Naive thymus-derived CD4-positive, alpha-beta T cell (primary cell): ENCODE data around the gene GDAP2. TPM values are rescaled to one million over a fixed set of nuclear protein-coding genes. Genes with fewer than 3 reads are reported as not detected.

Experiments used
- ATAC-seq: fragments of 150-1000 bp; cut with Tn5 transposase; 2 replicates; pipeline ENCODE4 v1.10.0; 2021; ENCODE audit warnings: mild to moderate bottlenecking, moderate library complexity
- CTCF ChIA-PET: fragments of 350-600 bp; sonication (Branson Sonifier 250); formaldehyde crosslinking; loops from one replicate; lab custom pipeline; 2021; ENCODE audit warnings: antibody characterized with exemption; lab: Charles Lee
- POLR2A ChIA-PET: fragments of 350-600 bp; sonication (Branson Sonifier 250); formaldehyde crosslinking; loops from one replicate; lab custom pipeline; 2021; ENCODE audit warnings: antibody characterized with exemption, inconsistent platforms; lab: Charles Lee
- DNase-seq, 9 donors: peaks; one replicate each; pipeline versions ENCODE4 v3.0.0 to v3.0.0-alpha.2; 2020 to 2022; ENCODE audit warnings: mixed read lengths in 1 of 9
- H3K27ac ChIP-seq: one replicate; pipeline ENCODE4 v1.7.0; 2013; ENCODE audit warnings: mild to moderate bottlenecking, low read depth, low read length, moderate library complexity
- H3K27me3 ChIP-seq, 2 donors: one replicate each; pipeline ENCODE4 v1.7.0; 2013; ENCODE audit warnings: low read length in 2 of 2, mild to moderate bottlenecking in 2 of 2, moderate library complexity in 2 of 2; ENCODE audit not compliant: control insufficient read depth in 2 of 2, insufficient read depth in 2 of 2
- H3K36me3 ChIP-seq, 3 experiments: 1 replicate in 2 of 3; 2 replicates in 1 of 3; pipeline ENCODE4 v1.7.0; 2013; ENCODE audit warnings: low read length in 3 of 3, mild to moderate bottlenecking in 3 of 3, moderate library complexity in 1 of 3; ENCODE audit not compliant: insufficient read depth in 3 of 3, control insufficient read depth in 2 of 3
- H3K4me1 ChIP-seq, 2 donors: one replicate each; pipeline ENCODE4 v1.7.0; 2013; ENCODE audit warnings: low read length in 2 of 2, mild to moderate bottlenecking in 2 of 2, moderate library complexity in 1 of 2; ENCODE audit not compliant: control insufficient read depth in 2 of 2, insufficient read depth in 2 of 2
- H3K4me3 ChIP-seq: 2 replicates; pipeline ENCODE4 v1.7.0; 2013; ENCODE audit warnings: mild to moderate bottlenecking, low read length
- H3K9me3 ChIP-seq, 3 experiments: 1 replicate in 2 of 3; 2 replicates in 1 of 3; pipeline ENCODE4 v1.7.0; 2013; ENCODE audit warnings: low read length in 3 of 3; ENCODE audit not compliant: control insufficient read depth in 2 of 3
- H3K27ac Mint-ChIP-seq, 9 donors: one replicate each; pipeline ENCODE4 v1.8.0; 2020 to 2022; ENCODE audit warnings: mixed read lengths in 9 of 9, mild to moderate bottlenecking in 8 of 9, moderate library complexity in 5 of 9, inconsistent platforms in 2 of 9
- H3K27me3 Mint-ChIP-seq, 5 donors: one replicate each; pipeline ENCODE4 v1.8.0; 2021 to 2022; ENCODE audit warnings: mixed read lengths in 5 of 5, mild to moderate bottlenecking in 1 of 5
- H3K36me3 Mint-ChIP-seq, 5 donors: one replicate each; pipeline ENCODE4 v1.8.0; 2020 to 2022; ENCODE audit warnings: mixed read lengths in 5 of 5, mild to moderate bottlenecking in 3 of 5, inconsistent platforms in 1 of 5
- H3K4me1 Mint-ChIP-seq, 7 donors: one replicate each; pipeline ENCODE4 v1.8.0; 2020 to 2022; ENCODE audit warnings: mixed read lengths in 7 of 7, mild to moderate bottlenecking in 3 of 7, inconsistent platforms in 1 of 7
- H3K4me3 Mint-ChIP-seq, 10 donors: one replicate each; pipeline ENCODE4 v1.8.0; 2020 to 2022; ENCODE audit warnings: mild to moderate bottlenecking in 10 of 10, mixed read lengths in 10 of 10, moderate library complexity in 6 of 10, inconsistent platforms in 2 of 10
- H3K9me3 Mint-ChIP-seq, 11 donors: one replicate each; pipeline ENCODE4 v1.8.0; 2020 to 2022; ENCODE audit warnings: mixed read lengths in 11 of 11, mild to moderate bottlenecking in 4 of 11, inconsistent platforms in 1 of 11, moderate library complexity in 1 of 11
- intact Hi-C, 2 donors: fragments of 100-400 bp; cut with micrococcal nuclease; formaldehyde crosslinking; loops; one replicate each; pipeline ENCODE4 v1.15.1; 2023
- polyA plus RNA-seq, 2 donors: library from polyadenylated mRNA; unstranded; fragments of 300-500 nt; fragmentation: Illumina TruSeq; gene quantifications; one replicate each; pipeline ENCODE4 v1.2.3, GENCODE V29; 2021
- total RNA-seq, 6 experiments: library from RNA in 5 of 6; stranded (reverse) in 5 of 6; gene quantifications; 1 replicate in 5 of 6; 2 replicates in 1 of 6; pipeline ENCODE4 v1.2.3 and lab custom pipeline; 2021 to 2026

The GDAP2 gene, protein sequence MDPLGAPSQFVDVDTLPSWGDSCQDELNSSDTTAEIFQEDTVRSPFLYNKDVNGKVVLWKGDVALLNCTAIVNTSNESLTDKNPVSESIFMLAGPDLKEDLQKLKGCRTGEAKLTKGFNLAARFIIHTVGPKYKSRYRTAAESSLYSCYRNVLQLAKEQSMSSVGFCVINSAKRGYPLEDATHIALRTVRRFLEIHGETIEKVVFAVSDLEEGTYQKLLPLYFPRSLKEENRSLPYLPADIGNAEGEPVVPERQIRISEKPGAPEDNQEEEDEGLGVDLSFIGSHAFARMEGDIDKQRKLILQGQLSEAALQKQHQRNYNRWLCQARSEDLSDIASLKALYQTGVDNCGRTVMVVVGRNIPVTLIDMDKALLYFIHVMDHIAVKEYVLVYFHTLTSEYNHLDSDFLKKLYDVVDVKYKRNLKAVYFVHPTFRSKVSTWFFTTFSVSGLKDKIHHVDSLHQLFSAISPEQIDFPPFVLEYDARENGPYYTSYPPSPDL
- total RNA-seq (10 to 100 TPM; 22.3 to 31.2 (median 25.2) TPM), polyA plus RNA-seq (10 to 100 TPM in 1 of 2 donors, 1 to 10 TPM in 1; 9.7 to 12.7 TPM), total RNA-seq (lab: John Stamatoyannopoulos, UW) (34.3 reads per million, percentile 63 among the genes with 10 or more reads in this experiment)

DNA sequence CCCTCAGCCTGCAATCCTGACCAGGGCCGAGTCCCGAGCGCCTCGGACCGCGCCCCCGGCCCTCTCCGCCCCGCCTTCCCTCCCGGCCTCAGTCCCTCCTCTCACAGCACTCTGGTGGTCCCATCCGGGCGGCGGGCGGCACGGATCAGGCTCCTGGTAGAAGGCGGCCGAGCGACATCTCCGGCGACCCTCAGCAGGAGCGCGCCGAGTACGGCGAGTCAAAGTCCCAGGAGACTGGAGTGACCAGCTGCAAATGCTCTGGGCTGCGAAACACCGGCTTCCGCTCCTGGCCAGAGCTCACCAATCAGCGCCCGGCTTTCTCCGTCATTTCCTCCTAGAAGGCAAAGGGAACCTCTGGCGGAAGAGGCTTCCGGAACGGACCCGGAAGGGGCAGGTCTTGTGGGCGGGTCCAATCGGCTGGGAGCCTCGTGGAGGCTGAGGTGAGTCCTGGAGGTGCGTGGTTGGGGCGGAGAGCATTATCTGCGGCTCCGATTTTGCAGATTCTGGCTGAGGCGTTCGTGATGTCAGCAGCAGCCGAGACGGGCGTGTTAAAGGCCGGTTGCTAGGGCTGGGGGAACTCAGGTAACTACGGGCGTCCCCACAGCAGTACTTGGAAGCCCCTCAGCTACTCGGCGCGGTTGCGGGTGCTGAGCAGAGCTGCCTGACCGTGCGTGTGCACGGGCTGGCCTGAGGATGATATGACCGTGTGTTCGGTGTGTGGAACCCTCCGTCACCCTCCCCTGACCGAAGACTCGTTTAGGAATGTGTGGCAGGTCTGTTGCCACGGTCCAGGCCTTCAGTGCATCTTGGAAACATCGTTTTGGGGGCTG is at the start of gene GDAP2, which contains the start of gene WDR3:
GDAP2 (minus strand) TSS at position 279 of the 830 bp plus-strand sequence. CDS start 9,264 bp downstream, outside the sequence.
WDR3 (plus strand) TSS at position 397 of the 830 bp plus-strand sequence. CDS start 3,581 bp downstream, outside the sequence.
- H3K4me1 ChIP-seq: peaks cover 24 to 30% of the 10 kb centered on the region in 2 donors
- ChIA-PET CTCF (interaction anchor here (1.0 kb wide), 1 partner anchor 23 kb away, joined by 3 read pairs; no protein-coding TSS in a partner anchor), POLR2A (interaction anchor here (0.6 to 1.0 kb wide), 3 partner anchors 23 to 1839 kb away, joined by 3 to 5 read pairs (median 3); no protein-coding TSS in a partner anchor)
- peak within 1 kb of the TSS; percentile 74 to 97 (median 94) for H3K27ac Mint-ChIP-seq
- H3K27ac ChIP-seq: peak within 1 kb of the TSS; percentile 89
- H3K27me3 ChIP-seq: no peaks in the 10 kb centered on the region
- DNase-seq: peak; percentile 84 to 98 (median 94)
- peak; percentile 96 for ATAC-seq
- H3K36me3 ChIP-seq: peaks cover 0 to 10% (median 5%) of the 10 kb centered on the region in 3 experiments
- peaks cover 0 to 2% (median 0%) of the 10 kb centered on the region in 5 donors for H3K27me3 Mint-ChIP-seq
- intact Hi-C loops: loop anchor here (1.0 to 5.0 kb wide), 9 partner anchors 35 to 1357 kb away; partner anchors contain the start of genes MAN1A2 (in 2 of the 2), WARS2 (in 2 of the 2), CD58 (in 1 of the 2) and TTF2 (in 1 of the 2)
- H3K4me3 Mint-ChIP-seq: peak within 1 kb of the TSS; percentile 90 to 97 (median 94)
- H3K4me1 Mint-ChIP-seq: peaks cover 41 to 78% (median 71%) of the 10 kb centered on the region in 7 donors
- peaks cover 0 to 2% (median 0%) of the 10 kb centered on the region in 11 donors for H3K9me3 Mint-ChIP-seq
- no peaks in the 10 kb centered on the region for H3K9me3 ChIP-seq
- peaks cover 0 to 17% (median 2%) of the 10 kb centered on the region in 5 donors for H3K36me3 Mint-ChIP-seq
- peak within 1 kb of the TSS; percentile 94 for H3K4me3 ChIP-seq

DNA sequence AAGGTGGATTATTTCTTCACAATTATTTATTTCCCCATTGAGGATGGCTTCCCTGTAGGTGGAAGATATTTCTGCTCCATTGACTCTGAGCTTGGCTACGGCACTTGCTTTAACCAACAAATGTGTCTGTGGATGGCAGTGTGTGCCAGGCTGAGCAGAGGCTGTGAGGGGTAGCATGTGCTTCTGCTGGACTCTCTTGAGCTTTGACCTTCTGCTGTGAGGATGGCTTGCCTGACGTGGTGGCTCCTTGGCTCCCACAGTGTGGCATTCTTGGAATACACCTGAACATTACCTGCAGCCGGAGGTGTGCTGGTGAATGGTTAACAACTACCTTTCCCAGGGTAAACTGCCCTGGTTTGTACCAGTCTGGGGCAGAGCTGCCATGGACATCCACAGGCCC is 47.0 kb upstream of the GDAP2 start:
- no peaks in the 10 kb centered on the region for H3K9me3 ChIP-seq
- no peak overlapping the region for H3K27ac Mint-ChIP-seq
- no peaks in the 10 kb centered on the region for H3K4me1 Mint-ChIP-seq
- POLR2A ChIA-PET: no interaction called here
- no peak for DNase-seq
- no peaks in the 10 kb centered on the region for H3K27me3 ChIP-seq
- no peaks in the 10 kb centered on the region for H3K36me3 ChIP-seq
- no peak for ATAC-seq
- CTCF ChIA-PET: no interaction called here
- H3K4me3 Mint-ChIP-seq: no peak overlapping the region
- no peaks in the 10 kb centered on the region for H3K4me1 ChIP-seq
- H3K9me3 Mint-ChIP-seq: no peaks in the 10 kb centered on the region
- H3K27ac ChIP-seq: no peak overlapping the region
- no peak overlapping the region for H3K4me3 ChIP-seq
- intact Hi-C loops: no loop called here
- no peaks in the 10 kb centered on the region for H3K36me3 Mint-ChIP-seq
- H3K27me3 Mint-ChIP-seq: peaks cover 5 to 19% (median 6%) of the 10 kb centered on the region in 5 donors

DNA sequence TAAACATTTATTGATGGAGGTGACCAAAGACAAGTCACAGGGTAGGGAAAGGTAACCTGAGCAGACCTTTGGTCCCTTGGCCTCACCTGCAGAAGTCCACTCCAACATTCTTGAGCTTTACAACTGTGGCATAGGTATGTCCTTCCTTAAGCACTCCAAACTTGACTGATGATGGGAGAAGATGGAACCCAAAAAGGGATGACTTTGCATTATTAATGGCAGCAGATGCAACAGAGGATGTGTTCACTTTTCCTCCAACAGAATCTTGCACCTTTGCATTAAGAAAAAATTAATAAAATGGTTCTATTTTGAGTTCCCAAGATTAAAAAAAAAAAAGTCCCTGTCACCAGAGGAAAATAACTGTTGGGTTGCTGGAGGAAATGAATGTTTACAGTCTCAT is 42.4 kb upstream of the GDAP2 start:
- Mint-ChIP-seq H3K27ac (no peak overlapping the region), H3K27me3 (peaks cover 5 to 10% (median 5%) of the 10 kb centered on the region in 5 donors), H3K4me3 (no peak overlapping the region), H3K4me1 (no peaks in the 10 kb centered on the region), H3K9me3 (no peaks in the 10 kb centered on the region), H3K36me3 (no peaks in the 10 kb centered on the region)
- no peak for ATAC-seq
- DNase-seq: no peak
- ChIA-PET POLR2A (no interaction called here), CTCF (no interaction called here)
- Histone ChIP-seq H3K4me3 (no peak overlapping the region), H3K36me3 (no peaks in the 10 kb centered on the region), H3K27ac (no peak overlapping the region), H3K4me1 (no peaks in the 10 kb centered on the region), H3K9me3 (no peaks in the 10 kb centered on the region), H3K27me3 (no peaks in the 10 kb centered on the region)
- intact Hi-C loops: no loop called here

DNA sequence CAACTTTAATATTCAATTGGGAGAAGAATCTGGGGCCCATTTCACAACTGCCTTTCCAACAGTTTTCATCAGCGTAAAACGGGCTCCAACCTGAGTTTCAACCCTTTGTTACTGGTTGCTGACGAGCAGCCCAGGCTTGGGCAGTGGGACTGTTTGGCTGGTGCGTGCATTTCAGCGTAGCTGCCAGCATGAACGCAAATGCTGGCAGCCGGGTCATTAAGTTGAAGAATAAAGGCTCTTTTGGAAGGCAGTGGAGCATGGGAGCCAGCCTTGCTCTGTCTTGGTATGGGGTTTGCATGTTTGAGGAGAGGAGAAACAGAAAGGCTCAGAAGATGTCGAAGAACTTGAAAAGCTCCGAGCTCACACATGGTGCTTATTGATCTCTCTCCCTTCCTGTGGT is 40.8 kb upstream of the GDAP2 start:
- no peaks in the 10 kb centered on the region for H3K4me1 Mint-ChIP-seq
- Histone ChIP-seq H3K4me1 (no peaks in the 10 kb centered on the region), H3K36me3 (no peaks in the 10 kb centered on the region), H3K4me3 (no peak overlapping the region), H3K27ac (no peak overlapping the region), H3K27me3 (no peaks in the 10 kb centered on the region), H3K9me3 (no peaks in the 10 kb centered on the region)
- DNase-seq: no peak
- POLR2A ChIA-PET: no interaction called here
- H3K27ac Mint-ChIP-seq: no peak overlapping the region
- CTCF ChIA-PET: no interaction called here
- peaks cover 0 to 10% (median 5%) of the 10 kb centered on the region in 5 donors for H3K27me3 Mint-ChIP-seq
- no peak for ATAC-seq
- H3K9me3 Mint-ChIP-seq: no peaks in the 10 kb centered on the region
- H3K36me3 Mint-ChIP-seq: no peaks in the 10 kb centered on the region
- intact Hi-C loops: no loop called here
- no peak overlapping the region for H3K4me3 Mint-ChIP-seq

DNA sequence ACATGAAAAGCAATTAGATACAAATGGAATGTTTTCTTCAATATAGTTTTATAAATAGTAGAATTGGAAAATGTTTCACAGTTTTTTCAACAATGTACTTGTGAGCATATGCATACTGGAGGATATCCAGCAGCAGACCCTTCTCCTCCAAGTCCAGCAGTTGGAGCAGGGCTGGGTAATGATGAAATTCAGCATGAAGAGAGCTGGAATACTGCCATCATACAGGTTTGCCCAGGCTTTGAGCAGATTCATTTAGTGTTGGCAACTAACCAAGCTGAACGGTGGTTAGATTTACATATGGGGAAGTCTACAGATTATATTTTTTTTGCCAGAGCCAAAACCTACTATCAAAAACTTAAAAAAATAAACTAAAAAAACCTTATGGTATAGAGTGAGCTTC is 38.5 kb upstream of the GDAP2 start:
- Histone ChIP-seq H3K27me3 (no peaks in the 10 kb centered on the region), H3K9me3 (no peaks in the 10 kb centered on the region), H3K4me1 (no peaks in the 10 kb centered on the region), H3K27ac (no peak overlapping the region), H3K4me3 (no peak overlapping the region), H3K36me3 (no peaks in the 10 kb centered on the region)
- intact Hi-C loops: no loop called here
- no peak for DNase-seq
- Mint-ChIP-seq H3K27ac (no peak overlapping the region), H3K36me3 (no peaks in the 10 kb centered on the region), H3K9me3 (no peaks in the 10 kb centered on the region), H3K4me3 (no peak overlapping the region), H3K4me1 (peaks cover 0 to 2% (median 0%) of the 10 kb centered on the region in 7 donors), H3K27me3 (peaks cover 0 to 5% (median under 1%) of the 10 kb centered on the region in 5 donors)
- POLR2A ChIA-PET: no interaction called here
- CTCF ChIA-PET: no interaction called here
- no peak for ATAC-seq

DNA sequence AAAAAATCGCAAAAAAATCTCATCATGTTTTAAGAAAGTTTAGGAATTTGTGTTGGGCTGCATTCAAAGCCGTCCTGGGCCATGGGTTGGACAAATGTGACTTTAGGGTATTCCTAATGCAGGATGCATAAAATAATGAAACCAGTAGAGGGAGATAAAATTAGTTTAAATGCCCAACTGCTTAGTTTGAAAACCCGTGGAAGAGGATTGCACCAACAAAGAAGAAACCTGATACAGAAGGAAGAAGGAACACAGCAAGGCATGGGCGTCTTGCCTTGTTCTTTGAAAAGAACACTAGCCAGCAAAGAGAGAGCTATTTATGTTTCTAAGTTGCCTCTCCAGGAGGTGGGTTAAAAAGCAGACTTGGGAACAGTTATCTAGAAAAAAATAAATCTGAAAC is 38.1 kb upstream of the GDAP2 start:
- peaks cover 0 to 2% (median 0%) of the 10 kb centered on the region in 7 donors for H3K4me1 Mint-ChIP-seq
- DNase-seq (no peak), ATAC-seq (no peak)
- Histone ChIP-seq H3K4me3 (no peak overlapping the region), H3K27ac (no peak overlapping the region), H3K27me3 (no peaks in the 10 kb centered on the region), H3K36me3 (no peaks in the 10 kb centered on the region), H3K9me3 (no peaks in the 10 kb centered on the region), H3K4me1 (no peaks in the 10 kb centered on the region)
- no peak overlapping the region for H3K27ac Mint-ChIP-seq
- no peak overlapping the region for H3K4me3 Mint-ChIP-seq
- no peaks in the 10 kb centered on the region for H3K36me3 Mint-ChIP-seq
- POLR2A ChIA-PET: no interaction called here
- H3K9me3 Mint-ChIP-seq: no peaks in the 10 kb centered on the region
- peaks cover 0 to 5% (median 0%) of the 10 kb centered on the region in 5 donors for H3K27me3 Mint-ChIP-seq
- intact Hi-C loops: no loop called here
- CTCF ChIA-PET: no interaction called here
